WTC11 (cell line): ENCODE results near the gene NXF1. TPM values are rescaled to one million over a fixed set of nuclear protein-coding genes. Genes with fewer than 3 reads are reported as not detected.

ENCODE experiments used
- ATAC-seq: fragments of 200-7000 bp; cut with Tn5 transposase; 2 replicates; pipeline ENCODE4 v1.10.0; 2021; ENCODE audit warnings: mild to moderate bottlenecking, moderate library complexity
- CTCF ChIA-PET: fragments of 300-600 bp; sonication (Branson Sonifier 250); formaldehyde crosslinking; loops from one replicate; lab custom pipeline; 2021; ENCODE audit warnings: antibody characterized with exemption; lab: Charles Lee
- POLR2A ChIA-PET: fragments of 350-600 bp; sonication (Branson Sonifier 250); formaldehyde crosslinking; loops from one replicate; lab custom pipeline; 2021; ENCODE audit warnings: antibody characterized with exemption; lab: Charles Lee
- DNase-seq: peaks from one replicate; pipeline ENCODE4 v3.0.0; 2021; ENCODE audit warnings: low spot score
- H3K27ac Mint-ChIP-seq: 2 replicates; pipeline ENCODE4 v1.8.0; 2021; ENCODE audit warnings: mixed read lengths
- H3K27me3 Mint-ChIP-seq: 2 replicates; pipeline ENCODE4 v1.8.0; 2021; ENCODE audit warnings: low read depth, mild to moderate bottlenecking, moderate library complexity, mixed read lengths
- H3K36me3 Mint-ChIP-seq: 2 replicates; pipeline ENCODE4 v1.8.0; 2021; ENCODE audit warnings: mixed read lengths
- H3K4me1 Mint-ChIP-seq: 2 replicates; pipeline ENCODE4 v1.8.0; 2022; ENCODE audit warnings: mixed read lengths
- H3K4me3 Mint-ChIP-seq: 2 replicates; pipeline ENCODE4 v1.8.0; 2021; ENCODE audit warnings: mild to moderate bottlenecking, moderate library complexity, mixed read lengths
- H3K9me3 Mint-ChIP-seq: 2 replicates; pipeline ENCODE4 v1.8.0; 2021; ENCODE audit warnings: mixed read lengths
- FOXJ3 ChIP-seq: sonication (generic); formaldehyde crosslinking; IDR thresholded peaks from 2 replicates; pipeline ENCODE4 v1.9.0; 2021; ENCODE audit warnings: missing genetic modification reagents, mild to moderate bottlenecking, borderline replicate concordance
- FOXK1 ChIP-seq: sonication (generic); formaldehyde crosslinking; IDR thresholded peaks from 2 replicates; pipeline ENCODE4 v1.8.0; 2022; ENCODE audit warnings: mild to moderate bottlenecking, moderate library complexity, missing genetic modification reagents
- GTF2I ChIP-seq: fragments of 250-450 bp; sonication (Bioruptor Pico); conservative IDR thresholded peaks from 2 replicates; pipeline ENCODE4 v1.4.0; 2021; ENCODE audit warnings: mild to moderate bottlenecking
- JUN ChIP-seq: sonication (generic); formaldehyde crosslinking; IDR thresholded peaks from 2 replicates; pipeline ENCODE4 v1.8.0; 2023; ENCODE audit warnings: mild to moderate bottlenecking, missing genetic modification reagents
- MYBL2 ChIP-seq: sonication (generic); formaldehyde crosslinking; IDR thresholded peaks from 2 replicates; pipeline ENCODE4 v1.8.1; 2023; ENCODE audit warnings: mild to moderate bottlenecking, moderate library complexity, missing genetic modification reagents
- NFE2L1 ChIP-seq: sonication (generic); formaldehyde crosslinking; IDR thresholded peaks from 2 replicates; pipeline ENCODE4 v1.8.1; 2023; ENCODE audit warnings: missing genetic modification reagents
- NFYB ChIP-seq: sonication (generic); formaldehyde crosslinking; conservative IDR thresholded peaks from 2 replicates; pipeline ENCODE4 v1.8.0; 2022; ENCODE audit warnings: low read depth, missing genetic modification reagents
- NR1H2 ChIP-seq: sonication (generic); formaldehyde crosslinking; IDR thresholded peaks from 2 replicates; pipeline ENCODE4 v1.9.0; 2021; ENCODE audit warnings: mild to moderate bottlenecking, moderate library complexity, missing genetic modification reagents
- SMAD4 ChIP-seq: sonication (generic); formaldehyde crosslinking; IDR thresholded peaks from 2 replicates; pipeline ENCODE4 v1.8.0; 2022; ENCODE audit warnings: mild to moderate bottlenecking, missing genetic modification reagents
- TEAD1 ChIP-seq: sonication (generic); formaldehyde crosslinking; IDR thresholded peaks from 2 replicates; pipeline ENCODE4 v1.8.0; 2022; ENCODE audit warnings: mild to moderate bottlenecking, missing genetic modification reagents
- TP53 ChIP-seq: sonication (generic); formaldehyde crosslinking; IDR thresholded peaks from 2 replicates; pipeline ENCODE4 v1.8.1; 2023; ENCODE audit warnings: mild to moderate bottlenecking, missing genetic modification reagents
- total RNA-seq: library from RNA; stranded (reverse); gene quantifications from 3 replicates; pipeline ENCODE4 v1.2.3, GENCODE V29; 2021
- TF ChIP-seq, protein P1 (sequence below): sonication (generic); formaldehyde crosslinking; IDR thresholded peaks from 2 replicates; pipeline ENCODE4 v1.8.1; 2022; ENCODE audit warnings: missing genetic modification reagents, borderline replicate concordance
- TF ChIP-seq, protein P2 (sequence below): sonication (generic); formaldehyde crosslinking; IDR thresholded peaks from 2 replicates; pipeline ENCODE4 v1.8.1; 2023; ENCODE audit warnings: mild to moderate bottlenecking, missing genetic modification reagents, moderate library complexity
- TF ChIP-seq, protein P3 (sequence below): fragments of 250-450 bp; sonication (Bioruptor Pico); IDR thresholded peaks from 2 replicates; pipeline ENCODE4 v1.9.0; 2021; ENCODE audit warnings: moderate library complexity, mild to moderate bottlenecking, inconsistent platforms, borderline replicate concordance
- TF ChIP-seq, protein P4 (sequence below): sonication (generic); formaldehyde crosslinking; IDR thresholded peaks from 2 replicates; pipeline ENCODE4 v1.8.1; 2023; ENCODE audit warnings: mild to moderate bottlenecking, missing genetic modification reagents, borderline replicate concordance
- TF ChIP-seq, protein P5 (sequence below): sonication (generic); formaldehyde crosslinking; IDR thresholded peaks from 2 replicates; pipeline ENCODE4 v1.8.0; 2022; ENCODE audit warnings: mild to moderate bottlenecking, missing genetic modification reagents
- TF ChIP-seq, protein P6 (sequence below): sonication (generic); formaldehyde crosslinking; IDR thresholded peaks from 2 replicates; pipeline ENCODE4 v1.8.1; 2022; ENCODE audit warnings: low read depth, mild to moderate bottlenecking, moderate library complexity, missing genetic modification reagents, borderline replicate concordance
- TF ChIP-seq, protein P7 (sequence below): sonication (generic); formaldehyde crosslinking; IDR thresholded peaks from 2 replicates; pipeline ENCODE4 v1.8.0; 2023; ENCODE audit warnings: mild to moderate bottlenecking, missing genetic modification reagents
- TF ChIP-seq, protein P8 (sequence below): sonication (generic); formaldehyde crosslinking; IDR thresholded peaks from 2 replicates; pipeline ENCODE4 v1.8.1; 2023; ENCODE audit warnings: mild to moderate bottlenecking, missing genetic modification reagents
- TF ChIP-seq, protein P9 (sequence below): sonication (generic); formaldehyde crosslinking; IDR thresholded peaks from 2 replicates; pipeline ENCODE4 v1.8.0; 2022; ENCODE audit warnings: mild to moderate bottlenecking, missing genetic modification reagents

NXF1 gene
- total RNA-seq, 1 experiment from 2014 or later = 43.2 TPM

DNA sequence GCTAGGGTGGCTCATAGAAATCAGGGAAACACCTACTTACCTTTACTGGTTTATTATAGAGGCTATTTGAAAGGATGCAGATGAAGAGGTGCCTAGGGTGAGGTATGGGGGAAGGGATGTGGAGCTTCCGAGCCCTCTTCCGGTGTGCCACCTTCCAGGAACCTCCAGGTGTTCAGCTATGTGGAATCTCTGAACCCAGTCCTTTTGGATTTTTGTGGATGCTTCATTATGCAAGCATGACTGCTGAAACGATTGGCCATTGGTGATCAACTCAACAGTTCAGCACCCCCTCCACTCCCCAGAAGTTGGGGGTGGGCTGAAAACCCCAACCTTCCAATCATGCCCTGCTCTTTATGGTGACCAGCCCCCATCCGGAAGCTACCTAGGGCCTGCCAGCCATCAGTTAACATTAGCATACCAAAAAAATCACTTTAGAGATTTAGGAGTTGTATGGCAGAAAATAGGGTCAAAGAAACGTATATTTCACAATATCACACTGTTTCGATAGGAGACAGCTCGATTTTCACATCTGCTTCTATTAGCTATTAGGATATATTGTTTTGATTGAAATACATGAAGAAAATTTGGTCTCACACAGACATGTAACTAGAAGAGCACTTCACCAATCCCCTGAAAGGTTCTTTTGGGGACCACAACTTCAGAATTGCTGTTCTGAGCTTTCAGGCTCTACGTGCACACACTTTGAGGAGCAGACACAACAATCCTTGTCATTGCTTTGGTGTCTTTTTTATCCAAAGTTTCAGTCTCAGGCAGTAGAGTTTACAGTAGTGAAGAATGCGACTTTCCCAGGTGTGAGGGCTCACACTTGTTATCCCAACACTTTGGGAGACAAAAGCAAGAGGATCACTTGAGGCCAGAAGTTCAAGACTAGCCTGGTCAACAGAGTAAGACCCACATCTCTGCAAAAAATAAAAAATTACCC, 47.1 kb downstream of the NXF1 start:
- ChIA-PET CTCF (interaction anchor here (0.6 to 5.4 kb wide), 9 partner anchors 12 to 1161 kb away, joined by 3 to 66 read pairs (median 4); partner anchors contain the start of genes C11orf98, CSKMT, HNRNPUL2 and STX5), POLR2A (interaction anchor here (0.5 to 3.4 kb wide), 13 partner anchors 10 to 98 kb away, joined by 3 to 14 read pairs (median 5); partner anchors contain the start of genes C11orf98, CSKMT, HNRNPUL2 and TAF6L)
- Mint-ChIP-seq H3K36me3 (peaks cover 13% of the 10 kb centered on the region), H3K4me1 (peaks cover 44% of the 10 kb centered on the region), H3K27ac (peak overlapping the region; percentile 98), H3K27me3 (no peaks in the 10 kb centered on the region; the same call in 1 of the 2 replicates), H3K4me3 (peak overlapping the region; percentile 91), H3K9me3 (no peaks in the 10 kb centered on the region)
- peak; percentile 78 for DNase-seq
- peak; percentile 50 for ATAC-seq
- 0 out of 2 replicates have a peak, but pooled peaks have one; percentile 39 for TF ChIP-seq MYBL2 (CRISPR knock-in tag)
- TF ChIP-seq TP53 (CRISPR knock-in tag) = no peak
- TF ChIP-seq, protein P1, sequence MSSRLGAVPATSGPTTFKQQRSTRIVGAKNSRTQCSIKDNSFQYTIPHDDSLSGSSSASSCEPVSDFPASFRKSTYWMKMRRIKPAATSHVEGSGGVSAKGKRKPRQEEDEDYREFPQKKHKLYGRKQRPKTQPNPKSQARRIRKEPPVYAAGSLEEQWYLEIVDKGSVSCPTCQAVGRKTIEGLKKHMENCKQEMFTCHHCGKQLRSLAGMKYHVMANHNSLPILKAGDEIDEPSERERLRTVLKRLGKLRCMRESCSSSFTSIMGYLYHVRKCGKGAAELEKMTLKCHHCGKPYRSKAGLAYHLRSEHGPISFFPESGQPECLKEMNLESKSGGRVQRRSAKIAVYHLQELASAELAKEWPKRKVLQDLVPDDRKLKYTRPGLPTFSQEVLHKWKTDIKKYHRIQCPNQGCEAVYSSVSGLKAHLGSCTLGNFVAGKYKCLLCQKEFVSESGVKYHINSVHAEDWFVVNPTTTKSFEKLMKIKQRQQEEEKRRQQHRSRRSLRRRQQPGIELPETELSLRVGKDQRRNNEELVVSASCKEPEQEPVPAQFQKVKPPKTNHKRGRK (CRISPR knock-in tag) = 0 out of 2 replicates have a peak, but pooled peaks have one; percentile 61
- TF ChIP-seq JUN = no peak
- peak; percentile 35; the same call in 1 of the 2 replicates for TF ChIP-seq TEAD1 (CRISPR knock-in tag)
- TF ChIP-seq, protein P2, sequence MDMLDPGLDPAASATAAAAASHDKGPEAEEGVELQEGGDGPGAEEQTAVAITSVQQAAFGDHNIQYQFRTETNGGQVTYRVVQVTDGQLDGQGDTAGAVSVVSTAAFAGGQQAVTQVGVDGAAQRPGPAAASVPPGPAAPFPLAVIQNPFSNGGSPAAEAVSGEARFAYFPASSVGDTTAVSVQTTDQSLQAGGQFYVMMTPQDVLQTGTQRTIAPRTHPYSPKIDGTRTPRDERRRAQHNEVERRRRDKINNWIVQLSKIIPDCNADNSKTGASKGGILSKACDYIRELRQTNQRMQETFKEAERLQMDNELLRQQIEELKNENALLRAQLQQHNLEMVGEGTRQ (CRISPR knock-in tag) = 0 out of 2 replicates have a peak, but pooled peaks have one; percentile 8
- TF ChIP-seq, protein P3, sequence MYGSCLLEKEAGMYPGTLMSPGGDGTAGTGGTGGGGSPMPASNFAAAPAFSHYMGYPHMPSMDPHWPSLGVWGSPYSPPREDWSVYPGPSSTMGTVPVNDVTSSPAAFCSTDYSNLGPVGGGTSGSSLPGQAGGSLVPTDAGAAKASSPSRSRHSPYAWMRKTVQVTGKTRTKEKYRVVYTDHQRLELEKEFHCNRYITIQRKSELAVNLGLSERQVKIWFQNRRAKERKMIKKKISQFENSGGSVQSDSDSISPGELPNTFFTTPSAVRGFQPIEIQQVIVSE = no peak
- TF ChIP-seq FOXJ3 (CRISPR knock-in tag) = no peak
- TF ChIP-seq, protein P4, sequence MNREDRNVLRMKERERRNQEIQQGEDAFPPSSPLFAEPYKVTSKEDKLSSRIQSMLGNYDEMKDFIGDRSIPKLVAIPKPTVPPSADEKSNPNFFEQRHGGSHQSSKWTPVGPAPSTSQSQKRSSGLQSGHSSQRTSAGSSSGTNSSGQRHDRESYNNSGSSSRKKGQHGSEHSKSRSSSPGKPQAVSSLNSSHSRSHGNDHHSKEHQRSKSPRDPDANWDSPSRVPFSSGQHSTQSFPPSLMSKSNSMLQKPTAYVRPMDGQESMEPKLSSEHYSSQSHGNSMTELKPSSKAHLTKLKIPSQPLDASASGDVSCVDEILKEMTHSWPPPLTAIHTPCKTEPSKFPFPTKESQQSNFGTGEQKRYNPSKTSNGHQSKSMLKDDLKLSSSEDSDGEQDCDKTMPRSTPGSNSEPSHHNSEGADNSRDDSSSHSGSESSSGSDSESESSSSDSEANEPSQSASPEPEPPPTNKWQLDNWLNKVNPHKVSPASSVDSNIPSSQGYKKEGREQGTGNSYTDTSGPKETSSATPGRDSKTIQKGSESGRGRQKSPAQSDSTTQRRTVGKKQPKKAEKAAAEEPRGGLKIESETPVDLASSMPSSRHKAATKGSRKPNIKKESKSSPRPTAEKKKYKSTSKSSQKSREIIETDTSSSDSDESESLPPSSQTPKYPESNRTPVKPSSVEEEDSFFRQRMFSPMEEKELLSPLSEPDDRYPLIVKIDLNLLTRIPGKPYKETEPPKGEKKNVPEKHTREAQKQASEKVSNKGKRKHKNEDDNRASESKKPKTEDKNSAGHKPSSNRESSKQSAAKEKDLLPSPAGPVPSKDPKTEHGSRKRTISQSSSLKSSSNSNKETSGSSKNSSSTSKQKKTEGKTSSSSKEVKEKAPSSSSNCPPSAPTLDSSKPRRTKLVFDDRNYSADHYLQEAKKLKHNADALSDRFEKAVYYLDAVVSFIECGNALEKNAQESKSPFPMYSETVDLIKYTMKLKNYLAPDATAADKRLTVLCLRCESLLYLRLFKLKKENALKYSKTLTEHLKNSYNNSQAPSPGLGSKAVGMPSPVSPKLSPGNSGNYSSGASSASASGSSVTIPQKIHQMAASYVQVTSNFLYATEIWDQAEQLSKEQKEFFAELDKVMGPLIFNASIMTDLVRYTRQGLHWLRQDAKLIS = 0 out of 2 replicates have a peak, but pooled peaks have one; percentile 32
- TF ChIP-seq NR1H2 (CRISPR knock-in tag) = no peak
- peak; percentile 46; the same call in 1 of the 2 replicates for TF ChIP-seq NFYB
- no peak for TF ChIP-seq GTF2I
- TF ChIP-seq, protein P5, sequence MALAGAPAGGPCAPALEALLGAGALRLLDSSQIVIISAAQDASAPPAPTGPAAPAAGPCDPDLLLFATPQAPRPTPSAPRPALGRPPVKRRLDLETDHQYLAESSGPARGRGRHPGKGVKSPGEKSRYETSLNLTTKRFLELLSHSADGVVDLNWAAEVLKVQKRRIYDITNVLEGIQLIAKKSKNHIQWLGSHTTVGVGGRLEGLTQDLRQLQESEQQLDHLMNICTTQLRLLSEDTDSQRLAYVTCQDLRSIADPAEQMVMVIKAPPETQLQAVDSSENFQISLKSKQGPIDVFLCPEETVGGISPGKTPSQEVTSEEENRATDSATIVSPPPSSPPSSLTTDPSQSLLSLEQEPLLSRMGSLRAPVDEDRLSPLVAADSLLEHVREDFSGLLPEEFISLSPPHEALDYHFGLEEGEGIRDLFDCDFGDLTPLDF (CRISPR knock-in tag) = no peak
- TF ChIP-seq, protein P6, sequence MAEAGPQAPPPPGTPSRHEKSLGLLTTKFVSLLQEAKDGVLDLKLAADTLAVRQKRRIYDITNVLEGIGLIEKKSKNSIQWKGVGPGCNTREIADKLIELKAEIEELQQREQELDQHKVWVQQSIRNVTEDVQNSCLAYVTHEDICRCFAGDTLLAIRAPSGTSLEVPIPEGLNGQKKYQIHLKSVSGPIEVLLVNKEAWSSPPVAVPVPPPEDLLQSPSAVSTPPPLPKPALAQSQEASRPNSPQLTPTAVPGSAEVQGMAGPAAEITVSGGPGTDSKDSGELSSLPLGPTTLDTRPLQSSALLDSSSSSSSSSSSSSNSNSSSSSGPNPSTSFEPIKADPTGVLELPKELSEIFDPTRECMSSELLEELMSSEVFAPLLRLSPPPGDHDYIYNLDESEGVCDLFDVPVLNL (CRISPR knock-in tag) = no peak
- 0 out of 2 replicates have a peak, but pooled peaks have one; percentile 31 for TF ChIP-seq NFE2L1 (CRISPR knock-in tag)
- TF ChIP-seq, protein P7, sequence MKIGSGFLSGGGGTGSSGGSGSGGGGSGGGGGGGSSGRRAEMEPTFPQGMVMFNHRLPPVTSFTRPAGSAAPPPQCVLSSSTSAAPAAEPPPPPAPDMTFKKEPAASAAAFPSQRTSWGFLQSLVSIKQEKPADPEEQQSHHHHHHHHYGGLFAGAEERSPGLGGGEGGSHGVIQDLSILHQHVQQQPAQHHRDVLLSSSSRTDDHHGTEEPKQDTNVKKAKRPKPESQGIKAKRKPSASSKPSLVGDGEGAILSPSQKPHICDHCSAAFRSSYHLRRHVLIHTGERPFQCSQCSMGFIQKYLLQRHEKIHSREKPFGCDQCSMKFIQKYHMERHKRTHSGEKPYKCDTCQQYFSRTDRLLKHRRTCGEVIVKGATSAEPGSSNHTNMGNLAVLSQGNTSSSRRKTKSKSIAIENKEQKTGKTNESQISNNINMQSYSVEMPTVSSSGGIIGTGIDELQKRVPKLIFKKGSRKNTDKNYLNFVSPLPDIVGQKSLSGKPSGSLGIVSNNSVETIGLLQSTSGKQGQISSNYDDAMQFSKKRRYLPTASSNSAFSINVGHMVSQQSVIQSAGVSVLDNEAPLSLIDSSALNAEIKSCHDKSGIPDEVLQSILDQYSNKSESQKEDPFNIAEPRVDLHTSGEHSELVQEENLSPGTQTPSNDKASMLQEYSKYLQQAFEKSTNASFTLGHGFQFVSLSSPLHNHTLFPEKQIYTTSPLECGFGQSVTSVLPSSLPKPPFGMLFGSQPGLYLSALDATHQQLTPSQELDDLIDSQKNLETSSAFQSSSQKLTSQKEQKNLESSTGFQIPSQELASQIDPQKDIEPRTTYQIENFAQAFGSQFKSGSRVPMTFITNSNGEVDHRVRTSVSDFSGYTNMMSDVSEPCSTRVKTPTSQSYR (CRISPR knock-in tag) = peak; percentile 79
- TF ChIP-seq, protein P8, sequence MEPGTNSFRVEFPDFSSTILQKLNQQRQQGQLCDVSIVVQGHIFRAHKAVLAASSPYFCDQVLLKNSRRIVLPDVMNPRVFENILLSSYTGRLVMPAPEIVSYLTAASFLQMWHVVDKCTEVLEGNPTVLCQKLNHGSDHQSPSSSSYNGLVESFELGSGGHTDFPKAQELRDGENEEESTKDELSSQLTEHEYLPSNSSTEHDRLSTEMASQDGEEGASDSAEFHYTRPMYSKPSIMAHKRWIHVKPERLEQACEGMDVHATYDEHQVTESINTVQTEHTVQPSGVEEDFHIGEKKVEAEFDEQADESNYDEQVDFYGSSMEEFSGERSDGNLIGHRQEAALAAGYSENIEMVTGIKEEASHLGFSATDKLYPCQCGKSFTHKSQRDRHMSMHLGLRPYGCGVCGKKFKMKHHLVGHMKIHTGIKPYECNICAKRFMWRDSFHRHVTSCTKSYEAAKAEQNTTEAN (CRISPR knock-in tag) = no peak
- TF ChIP-seq, protein P9, sequence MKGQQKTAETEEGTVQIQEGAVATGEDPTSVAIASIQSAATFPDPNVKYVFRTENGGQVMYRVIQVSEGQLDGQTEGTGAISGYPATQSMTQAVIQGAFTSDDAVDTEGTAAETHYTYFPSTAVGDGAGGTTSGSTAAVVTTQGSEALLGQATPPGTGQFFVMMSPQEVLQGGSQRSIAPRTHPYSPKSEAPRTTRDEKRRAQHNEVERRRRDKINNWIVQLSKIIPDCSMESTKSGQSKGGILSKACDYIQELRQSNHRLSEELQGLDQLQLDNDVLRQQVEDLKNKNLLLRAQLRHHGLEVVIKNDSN = no peak
- no peak for TF ChIP-seq SMAD4 (CRISPR knock-in tag)
- TF ChIP-seq FOXK1 (CRISPR knock-in tag) = peak; percentile 44; the same call in 1 of the 2 replicates
